IPS DF 4.7 (cell line): Measurements from ENCODE around the gene EPAS1.

Experiments used
- DNase-seq: peaks from one replicate; pipeline ENCODE4 v3.0.0-alpha.2; 2013; ENCODE audit warnings: low spot score; ENCODE audit errors: extremely low read depth

Gene EPAS1

GRCh38 chr2:46435796-46436360, 138.7 kb downstream of the EPAS1 start:
- no peak for DNase-seq
